ENCODE results near the gene OLA1. TPM values are rescaled to one million over a fixed set of nuclear protein-coding genes. Genes with fewer than 3 reads are reported as not detected.

Gene OLA1
- total and polyA plus RNA-seq, 2 of the 13 experiments (the other 11 are each of a cell fraction or from before 2014, with no cell fraction given): 153 to 241 TPM

- intact Hi-C loops (cut with micrococcal nuclease; ENCODE audit: unreplicated experiment): no loop called here
- no peaks in the 10 kb centered on the region for H3K9me3 ChIP-seq (ENCODE audit: low read length)
- no peak for DNase-seq (ENCODE audit: low spot score)
- ChIA-PET POLR2A (no interaction called here), CTCF (ENCODE audit: low intra/inter-chr PET ratio, low total read pairs) (no interaction called here)
- 0 out of 5 replicates have a peak, but pooled peaks cover 0 to 10% of the 10 kb centered on the region in 2 experiments for H3K27me3 ChIP-seq (ENCODE audit: control insufficient read depth in 1 of 2, insufficient read depth in 2 of 2, low read length in 2 of 2)
- H4K20me1 ChIP-seq (ENCODE audit: insufficient read depth, low read length): no peaks in the 10 kb centered on the region
- no peak overlapping the region for H3K27ac ChIP-seq (ENCODE audit: extremely low read length, insufficient read depth, low read length)
- H3K4me3 ChIP-seq (replicated peaks in 1 of 3; ENCODE audit: insufficient read depth in 1 of 3, low read depth in 2 of 3, low read length in 3 of 3): no peak overlapping the region
- peaks cover 32% of the 10 kb centered on the region for H3K4me1 ChIP-seq (ENCODE audit: insufficient read depth, low read length)
- BruUV-seq (replicated peaks): no TSS peak
- no peak overlapping the region for H3K9ac ChIP-seq (ENCODE audit: insufficient read depth, low read depth, low read length)
- no peak for ATAC-seq
- FAIRE-seq: no peak
- in situ Hi-C loops (cut with HindIII; ENCODE audit: extremely low pct_ligation_motif_present, low pct_unique_long_range_greater_than_20kb): no loop called here
- no peaks in the 10 kb centered on the region for H3K79me2 ChIP-seq (ENCODE audit: insufficient read depth, low read length)
- 79% methylated on average over 20 of the region's 23 CpGs for WGBS (ENCODE audit: low lambda C conversion rate)
- H3K36me3 ChIP-seq (replicated peaks in 1 of 2; ENCODE audit: control insufficient read depth in 1 of 2, insufficient read depth in 2 of 2, low read length in 2 of 2): no peaks in the 10 kb centered on the region
- no peak overlapping the region for H3K4me2 ChIP-seq (ENCODE audit: low read depth, low read length)
- H2AFZ ChIP-seq (ENCODE audit: low read length): no peak overlapping the region
- TF ChIP-seq ZNF350 (CRISPR knock-in tag; IDR thresholded peaks at IDR 0.05; ENCODE audit: borderline replicate concordance, low read depth) (no peak), MED1 (CRISPR knock-in tag; IDR thresholded peaks at IDR 0.05) (no peak), JUN (CRISPR knock-in tag; IDR thresholded peaks at IDR 0.05) (no peak), SMC3 (IDR thresholded peaks at IDR 0.05; ENCODE audit: low read length) (no peak), POLR2G (IDR thresholded peaks at IDR 0.05; ENCODE audit: low read depth, low read length) (no peak), EEA1 (CRISPR knock-in tag; IDR thresholded peaks at IDR 0.05; ENCODE audit: borderline replicate concordance) (no peak), ZNF496 (CRISPR knock-in tag; IDR thresholded peaks at IDR 0.05; ENCODE audit: insufficient replicate concordance) (no peak), HDAC1 (CRISPR knock-in tag; IDR thresholded peaks at IDR 0.05) (no peak), ZNF337 (CRISPR knock-in tag; IDR thresholded peaks at IDR 0.05; ENCODE audit: borderline replicate concordance, low read depth) (no peak), ZFAT (CRISPR knock-in tag; conservative IDR thresholded peaks at IDR 0.05) (no peak), ZNF879 (CRISPR knock-in tag; IDR thresholded peaks at IDR 0.05) (no peak), RAD21 (CRISPR knock-in tag; IDR thresholded peaks at IDR 0.05) (no peak), TEAD3 (CRISPR knock-in tag; optimal IDR thresholded peaks at IDR 0.05; ENCODE audit: borderline replicate concordance) (no peak), SYNCRIP (IDR thresholded peaks at IDR 0.05; ENCODE audit: insufficient read depth, low read depth, low read length) (no peak)
- TF ChIP-seq, protein P1, sequence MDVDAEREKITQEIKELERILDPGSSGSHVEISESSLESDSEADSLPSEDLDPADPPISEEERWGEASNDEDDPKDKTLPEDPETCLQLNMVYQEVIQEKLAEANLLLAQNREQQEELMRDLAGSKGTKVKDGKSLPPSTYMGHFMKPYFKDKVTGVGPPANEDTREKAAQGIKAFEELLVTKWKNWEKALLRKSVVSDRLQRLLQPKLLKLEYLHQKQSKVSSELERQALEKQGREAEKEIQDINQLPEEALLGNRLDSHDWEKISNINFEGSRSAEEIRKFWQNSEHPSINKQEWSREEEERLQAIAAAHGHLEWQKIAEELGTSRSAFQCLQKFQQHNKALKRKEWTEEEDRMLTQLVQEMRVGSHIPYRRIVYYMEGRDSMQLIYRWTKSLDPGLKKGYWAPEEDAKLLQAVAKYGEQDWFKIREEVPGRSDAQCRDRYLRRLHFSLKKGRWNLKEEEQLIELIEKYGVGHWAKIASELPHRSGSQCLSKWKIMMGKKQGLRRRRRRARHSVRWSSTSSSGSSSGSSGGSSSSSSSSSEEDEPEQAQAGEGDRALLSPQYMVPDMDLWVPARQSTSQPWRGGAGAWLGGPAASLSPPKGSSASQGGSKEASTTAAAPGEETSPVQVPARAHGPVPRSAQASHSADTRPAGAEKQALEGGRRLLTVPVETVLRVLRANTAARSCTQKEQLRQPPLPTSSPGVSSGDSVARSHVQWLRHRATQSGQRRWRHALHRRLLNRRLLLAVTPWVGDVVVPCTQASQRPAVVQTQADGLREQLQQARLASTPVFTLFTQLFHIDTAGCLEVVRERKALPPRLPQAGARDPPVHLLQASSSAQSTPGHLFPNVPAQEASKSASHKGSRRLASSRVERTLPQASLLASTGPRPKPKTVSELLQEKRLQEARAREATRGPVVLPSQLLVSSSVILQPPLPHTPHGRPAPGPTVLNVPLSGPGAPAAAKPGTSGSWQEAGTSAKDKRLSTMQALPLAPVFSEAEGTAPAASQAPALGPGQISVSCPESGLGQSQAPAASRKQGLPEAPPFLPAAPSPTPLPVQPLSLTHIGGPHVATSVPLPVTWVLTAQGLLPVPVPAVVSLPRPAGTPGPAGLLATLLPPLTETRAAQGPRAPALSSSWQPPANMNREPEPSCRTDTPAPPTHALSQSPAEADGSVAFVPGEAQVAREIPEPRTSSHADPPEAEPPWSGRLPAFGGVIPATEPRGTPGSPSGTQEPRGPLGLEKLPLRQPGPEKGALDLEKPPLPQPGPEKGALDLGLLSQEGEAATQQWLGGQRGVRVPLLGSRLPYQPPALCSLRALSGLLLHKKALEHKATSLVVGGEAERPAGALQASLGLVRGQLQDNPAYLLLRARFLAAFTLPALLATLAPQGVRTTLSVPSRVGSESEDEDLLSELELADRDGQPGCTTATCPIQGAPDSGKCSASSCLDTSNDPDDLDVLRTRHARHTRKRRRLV (CRISPR knock-in tag; IDR thresholded peaks at IDR 0.05): 0 out of 2 replicates have a peak, but pooled peaks have one; percentile 26
- TF ChIP-seq, protein P2, sequence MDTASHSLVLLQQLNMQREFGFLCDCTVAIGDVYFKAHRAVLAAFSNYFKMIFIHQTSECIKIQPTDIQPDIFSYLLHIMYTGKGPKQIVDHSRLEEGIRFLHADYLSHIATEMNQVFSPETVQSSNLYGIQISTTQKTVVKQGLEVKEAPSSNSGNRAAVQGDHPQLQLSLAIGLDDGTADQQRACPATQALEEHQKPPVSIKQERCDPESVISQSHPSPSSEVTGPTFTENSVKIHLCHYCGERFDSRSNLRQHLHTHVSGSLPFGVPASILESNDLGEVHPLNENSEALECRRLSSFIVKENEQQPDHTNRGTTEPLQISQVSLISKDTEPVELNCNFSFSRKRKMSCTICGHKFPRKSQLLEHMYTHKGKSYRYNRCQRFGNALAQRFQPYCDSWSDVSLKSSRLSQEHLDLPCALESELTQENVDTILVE (CRISPR knock-in tag; IDR thresholded peaks at IDR 0.05): no peak
- TF ChIP-seq, protein P3, sequence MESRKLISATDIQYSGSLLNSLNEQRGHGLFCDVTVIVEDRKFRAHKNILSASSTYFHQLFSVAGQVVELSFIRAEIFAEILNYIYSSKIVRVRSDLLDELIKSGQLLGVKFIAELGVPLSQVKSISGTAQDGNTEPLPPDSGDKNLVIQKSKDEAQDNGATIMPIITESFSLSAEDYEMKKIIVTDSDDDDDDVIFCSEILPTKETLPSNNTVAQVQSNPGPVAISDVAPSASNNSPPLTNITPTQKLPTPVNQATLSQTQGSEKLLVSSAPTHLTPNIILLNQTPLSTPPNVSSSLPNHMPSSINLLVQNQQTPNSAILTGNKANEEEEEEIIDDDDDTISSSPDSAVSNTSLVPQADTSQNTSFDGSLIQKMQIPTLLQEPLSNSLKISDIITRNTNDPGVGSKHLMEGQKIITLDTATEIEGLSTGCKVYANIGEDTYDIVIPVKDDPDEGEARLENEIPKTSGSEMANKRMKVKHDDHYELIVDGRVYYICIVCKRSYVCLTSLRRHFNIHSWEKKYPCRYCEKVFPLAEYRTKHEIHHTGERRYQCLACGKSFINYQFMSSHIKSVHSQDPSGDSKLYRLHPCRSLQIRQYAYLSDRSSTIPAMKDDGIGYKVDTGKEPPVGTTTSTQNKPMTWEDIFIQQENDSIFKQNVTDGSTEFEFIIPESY (CRISPR knock-in tag; IDR thresholded peaks at IDR 0.05): 0 out of 2 replicates have a peak, but pooled peaks have one; percentile 41
These were observed 222.0 kb downstream of the OLA1 start for GRCh38 chr2:174026122-174026845.

Data from HepG2 (cell line).